WTC11 (cell line): ENCODE results near the gene GRB10. TPM values are rescaled to one million over a fixed set of nuclear protein-coding genes. Genes with fewer than 3 reads are reported as not detected.

Experiments used
- ATAC-seq: fragments of 200-7000 bp; cut with Tn5 transposase; 2 replicates; pipeline ENCODE4 v1.10.0; 2021; ENCODE audit warnings: mild to moderate bottlenecking, moderate library complexity
- CTCF ChIA-PET: fragments of 300-600 bp; sonication (Branson Sonifier 250); formaldehyde crosslinking; loops from one replicate; lab custom pipeline; 2021; ENCODE audit warnings: antibody characterized with exemption; lab: Charles Lee
- POLR2A ChIA-PET: fragments of 350-600 bp; sonication (Branson Sonifier 250); formaldehyde crosslinking; loops from one replicate; lab custom pipeline; 2021; ENCODE audit warnings: antibody characterized with exemption; lab: Charles Lee
- DNase-seq: peaks from one replicate; pipeline ENCODE4 v3.0.0; 2021; ENCODE audit warnings: low spot score
- H3K27ac Mint-ChIP-seq: 2 replicates; pipeline ENCODE4 v1.8.0; 2021; ENCODE audit warnings: mixed read lengths
- H3K27me3 Mint-ChIP-seq: 2 replicates; pipeline ENCODE4 v1.8.0; 2021; ENCODE audit warnings: low read depth, mild to moderate bottlenecking, moderate library complexity, mixed read lengths
- H3K36me3 Mint-ChIP-seq: 2 replicates; pipeline ENCODE4 v1.8.0; 2021; ENCODE audit warnings: mixed read lengths
- H3K4me1 Mint-ChIP-seq: 2 replicates; pipeline ENCODE4 v1.8.0; 2022; ENCODE audit warnings: mixed read lengths
- H3K4me3 Mint-ChIP-seq: 2 replicates; pipeline ENCODE4 v1.8.0; 2021; ENCODE audit warnings: mild to moderate bottlenecking, moderate library complexity, mixed read lengths
- H3K9me3 Mint-ChIP-seq: 2 replicates; pipeline ENCODE4 v1.8.0; 2021; ENCODE audit warnings: mixed read lengths
- CREM ChIP-seq: sonication (generic); formaldehyde crosslinking; IDR thresholded peaks from 2 replicates; pipeline ENCODE4 v1.8.1; 2022; ENCODE audit warnings: mild to moderate bottlenecking, missing genetic modification reagents, moderate library complexity
- GABPB1 ChIP-seq: sonication (generic); formaldehyde crosslinking; IDR thresholded peaks from 2 replicates; pipeline ENCODE4 v1.8.1; 2023; ENCODE audit warnings: mild to moderate bottlenecking, missing genetic modification reagents
- JUN ChIP-seq: sonication (generic); formaldehyde crosslinking; IDR thresholded peaks from 2 replicates; pipeline ENCODE4 v1.8.0; 2023; ENCODE audit warnings: mild to moderate bottlenecking, missing genetic modification reagents
- MYBL2 ChIP-seq: sonication (generic); formaldehyde crosslinking; IDR thresholded peaks from 2 replicates; pipeline ENCODE4 v1.8.1; 2023; ENCODE audit warnings: mild to moderate bottlenecking, moderate library complexity, missing genetic modification reagents
- NFYB ChIP-seq: sonication (generic); formaldehyde crosslinking; conservative IDR thresholded peaks from 2 replicates; pipeline ENCODE4 v1.8.0; 2022; ENCODE audit warnings: low read depth, missing genetic modification reagents
- NR2C2 ChIP-seq: sonication (generic); formaldehyde crosslinking; IDR thresholded peaks from 2 replicates; pipeline ENCODE4 v1.8.0; 2022; ENCODE audit warnings: mild to moderate bottlenecking, missing genetic modification reagents
- NR3C1 ChIP-seq: sonication (generic); formaldehyde crosslinking; conservative IDR thresholded peaks from 2 replicates; pipeline ENCODE4 v1.8.1; 2023; ENCODE audit warnings: low read depth, mild to moderate bottlenecking, missing genetic modification reagents
- RORB ChIP-seq: fragments of 250-450 bp; sonication (Bioruptor Pico); IDR thresholded peaks from 2 replicates; pipeline ENCODE4 v1.9.0; 2021; ENCODE audit warnings: mild to moderate bottlenecking
- SMAD4 ChIP-seq: sonication (generic); formaldehyde crosslinking; IDR thresholded peaks from 2 replicates; pipeline ENCODE4 v1.8.0; 2022; ENCODE audit warnings: mild to moderate bottlenecking, missing genetic modification reagents
- STAT6 ChIP-seq: sonication (generic); formaldehyde crosslinking; conservative IDR thresholded peaks from 2 replicates; pipeline ENCODE4 v1.8.1; 2023; ENCODE audit warnings: mild to moderate bottlenecking, low read depth, missing genetic modification reagents, moderate library complexity
- ZNF121 ChIP-seq: sonication (generic); formaldehyde crosslinking; IDR thresholded peaks from 2 replicates; pipeline ENCODE4 v1.8.0; 2023; ENCODE audit warnings: missing genetic modification reagents
- ZNF219 ChIP-seq: sonication (generic); formaldehyde crosslinking; IDR thresholded peaks from 2 replicates; pipeline ENCODE4 v1.8.0; 2023; ENCODE audit warnings: missing genetic modification reagents, mild to moderate bottlenecking, borderline replicate concordance
- ZNF423 ChIP-seq: fragments of 250-450 bp; sonication (Bioruptor Pico); IDR thresholded peaks from 2 replicates; pipeline ENCODE4 v2.1.2; 2022; ENCODE audit warnings: mild to moderate bottlenecking, moderate library complexity
- ZNF671 ChIP-seq: fragments of 250-450 bp; sonication (Bioruptor Pico); IDR thresholded peaks from 2 replicates; pipeline ENCODE4 v1.8.0; 2021; ENCODE audit warnings: mild to moderate bottlenecking
- total RNA-seq: library from RNA; stranded (reverse); gene quantifications from 3 replicates; pipeline ENCODE4 v1.2.3, GENCODE V29; 2021
- TF ChIP-seq, protein P1 (sequence below): sonication (generic); formaldehyde crosslinking; IDR thresholded peaks from 2 replicates; pipeline ENCODE4 v1.8.1; 2022; ENCODE audit warnings: mild to moderate bottlenecking, moderate library complexity, missing genetic modification reagents
- TF ChIP-seq, protein P2 (sequence below): fragments of 250-450 bp; sonication (Bioruptor Pico); IDR thresholded peaks from 2 replicates; pipeline ENCODE4 v1.8.0; 2021; ENCODE audit warnings: mild to moderate bottlenecking
- TF ChIP-seq, protein P3 (sequence below): sonication (generic); formaldehyde crosslinking; IDR thresholded peaks from 2 replicates; pipeline ENCODE4 v1.8.0; 2023; ENCODE audit warnings: mild to moderate bottlenecking, missing genetic modification reagents
- TF ChIP-seq, protein P4 (sequence below): fragments of 250-450 bp; sonication (Bioruptor Pico); IDR thresholded peaks from 2 replicates; pipeline ENCODE4 v1.9.0; 2021; ENCODE audit warnings: mild to moderate bottlenecking
- TF ChIP-seq, protein P5 (sequence below): sonication (generic); formaldehyde crosslinking; IDR thresholded peaks from 2 replicates; pipeline ENCODE4 v1.8.0; 2022; ENCODE audit warnings: mild to moderate bottlenecking, missing genetic modification reagents
- TF ChIP-seq, protein P6 (sequence below): fragments of 200-600 bp; IDR thresholded peaks from 2 replicates; pipeline ENCODE4 v1.8.0; 2022; ENCODE audit warnings: antibody characterized with exemption

Gene GRB10
- total RNA-seq, 1 experiment from 2014 or later = 103 TPM

DNA sequence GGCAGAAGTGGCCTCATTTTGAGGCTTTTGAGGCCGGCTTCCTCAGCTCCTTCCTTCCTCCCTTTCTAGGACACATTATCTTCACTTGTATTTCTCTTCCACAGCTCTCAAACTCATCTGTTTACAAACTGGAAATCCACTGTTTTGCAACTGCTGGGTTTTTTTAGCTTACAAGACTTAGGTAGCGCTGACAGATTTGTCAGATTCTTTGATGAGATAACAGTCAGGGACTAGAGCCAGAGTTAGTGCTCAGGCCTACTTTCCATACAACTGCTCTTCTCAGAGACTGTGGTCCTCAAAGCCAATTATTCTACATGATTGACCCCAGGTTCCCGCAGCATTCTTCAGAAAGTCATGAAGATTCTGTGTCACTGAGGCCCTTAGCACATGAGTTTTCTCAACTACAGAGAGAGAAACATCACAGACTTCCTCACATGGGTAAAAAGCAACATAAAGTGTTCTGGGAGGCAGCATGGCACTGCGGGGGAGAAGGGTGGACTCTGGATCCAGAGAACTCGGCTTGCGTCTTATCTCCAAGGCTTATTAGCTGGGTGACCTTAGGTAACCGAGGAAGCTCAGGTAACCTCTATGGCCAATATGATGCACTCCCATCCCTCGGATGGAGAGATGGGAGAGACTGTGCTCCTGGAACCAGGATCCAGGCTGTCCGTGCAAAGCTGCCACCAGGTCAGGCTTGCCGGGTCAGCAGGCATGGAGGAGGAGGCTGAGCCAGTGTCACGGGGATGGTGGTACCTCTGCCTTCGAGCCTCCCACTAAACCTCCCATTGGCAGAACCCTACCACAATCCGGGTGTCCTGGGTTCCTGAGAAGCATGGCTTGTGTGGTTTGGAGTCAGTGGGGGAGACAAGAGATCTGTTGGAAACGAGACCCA is 228.0 kb downstream of the GRB10 start:
- H3K4me1 Mint-ChIP-seq = peaks cover 14% of the 10 kb centered on the region
- no peak overlapping the region for H3K27ac Mint-ChIP-seq
- peaks cover 2% of the 10 kb centered on the region for H3K9me3 Mint-ChIP-seq
- H3K4me3 Mint-ChIP-seq = no peak overlapping the region
- POLR2A ChIA-PET = no interaction called here
- H3K27me3 Mint-ChIP-seq = no peaks in the 10 kb centered on the region
- no peak for DNase-seq
- no peaks in the 10 kb centered on the region for H3K36me3 Mint-ChIP-seq
- TF ChIP-seq, protein P1, sequence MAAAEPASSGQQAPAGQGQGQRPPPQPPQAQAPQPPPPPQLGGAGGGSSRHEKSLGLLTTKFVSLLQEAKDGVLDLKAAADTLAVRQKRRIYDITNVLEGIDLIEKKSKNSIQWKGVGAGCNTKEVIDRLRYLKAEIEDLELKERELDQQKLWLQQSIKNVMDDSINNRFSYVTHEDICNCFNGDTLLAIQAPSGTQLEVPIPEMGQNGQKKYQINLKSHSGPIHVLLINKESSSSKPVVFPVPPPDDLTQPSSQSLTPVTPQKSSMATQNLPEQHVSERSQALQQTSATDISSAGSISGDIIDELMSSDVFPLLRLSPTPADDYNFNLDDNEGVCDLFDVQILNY = no peak
- TF ChIP-seq, protein P2, sequence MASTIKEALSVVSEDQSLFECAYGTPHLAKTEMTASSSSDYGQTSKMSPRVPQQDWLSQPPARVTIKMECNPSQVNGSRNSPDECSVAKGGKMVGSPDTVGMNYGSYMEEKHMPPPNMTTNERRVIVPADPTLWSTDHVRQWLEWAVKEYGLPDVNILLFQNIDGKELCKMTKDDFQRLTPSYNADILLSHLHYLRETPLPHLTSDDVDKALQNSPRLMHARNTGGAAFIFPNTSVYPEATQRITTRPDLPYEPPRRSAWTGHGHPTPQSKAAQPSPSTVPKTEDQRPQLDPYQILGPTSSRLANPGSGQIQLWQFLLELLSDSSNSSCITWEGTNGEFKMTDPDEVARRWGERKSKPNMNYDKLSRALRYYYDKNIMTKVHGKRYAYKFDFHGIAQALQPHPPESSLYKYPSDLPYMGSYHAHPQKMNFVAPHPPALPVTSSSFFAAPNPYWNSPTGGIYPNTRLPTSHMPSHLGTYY (CRISPR knock-in tag) = no peak
- TF ChIP-seq NFYB (no peak), ZNF423 (CRISPR knock-in tag) (no peak), MYBL2 (CRISPR knock-in tag) (no peak), CREM (no peak), SMAD4 (CRISPR knock-in tag) (no peak), GABPB1 (CRISPR knock-in tag) (no peak)
- TF ChIP-seq, protein P3, sequence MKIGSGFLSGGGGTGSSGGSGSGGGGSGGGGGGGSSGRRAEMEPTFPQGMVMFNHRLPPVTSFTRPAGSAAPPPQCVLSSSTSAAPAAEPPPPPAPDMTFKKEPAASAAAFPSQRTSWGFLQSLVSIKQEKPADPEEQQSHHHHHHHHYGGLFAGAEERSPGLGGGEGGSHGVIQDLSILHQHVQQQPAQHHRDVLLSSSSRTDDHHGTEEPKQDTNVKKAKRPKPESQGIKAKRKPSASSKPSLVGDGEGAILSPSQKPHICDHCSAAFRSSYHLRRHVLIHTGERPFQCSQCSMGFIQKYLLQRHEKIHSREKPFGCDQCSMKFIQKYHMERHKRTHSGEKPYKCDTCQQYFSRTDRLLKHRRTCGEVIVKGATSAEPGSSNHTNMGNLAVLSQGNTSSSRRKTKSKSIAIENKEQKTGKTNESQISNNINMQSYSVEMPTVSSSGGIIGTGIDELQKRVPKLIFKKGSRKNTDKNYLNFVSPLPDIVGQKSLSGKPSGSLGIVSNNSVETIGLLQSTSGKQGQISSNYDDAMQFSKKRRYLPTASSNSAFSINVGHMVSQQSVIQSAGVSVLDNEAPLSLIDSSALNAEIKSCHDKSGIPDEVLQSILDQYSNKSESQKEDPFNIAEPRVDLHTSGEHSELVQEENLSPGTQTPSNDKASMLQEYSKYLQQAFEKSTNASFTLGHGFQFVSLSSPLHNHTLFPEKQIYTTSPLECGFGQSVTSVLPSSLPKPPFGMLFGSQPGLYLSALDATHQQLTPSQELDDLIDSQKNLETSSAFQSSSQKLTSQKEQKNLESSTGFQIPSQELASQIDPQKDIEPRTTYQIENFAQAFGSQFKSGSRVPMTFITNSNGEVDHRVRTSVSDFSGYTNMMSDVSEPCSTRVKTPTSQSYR (CRISPR knock-in tag) = no peak
- TF ChIP-seq, protein P4, sequence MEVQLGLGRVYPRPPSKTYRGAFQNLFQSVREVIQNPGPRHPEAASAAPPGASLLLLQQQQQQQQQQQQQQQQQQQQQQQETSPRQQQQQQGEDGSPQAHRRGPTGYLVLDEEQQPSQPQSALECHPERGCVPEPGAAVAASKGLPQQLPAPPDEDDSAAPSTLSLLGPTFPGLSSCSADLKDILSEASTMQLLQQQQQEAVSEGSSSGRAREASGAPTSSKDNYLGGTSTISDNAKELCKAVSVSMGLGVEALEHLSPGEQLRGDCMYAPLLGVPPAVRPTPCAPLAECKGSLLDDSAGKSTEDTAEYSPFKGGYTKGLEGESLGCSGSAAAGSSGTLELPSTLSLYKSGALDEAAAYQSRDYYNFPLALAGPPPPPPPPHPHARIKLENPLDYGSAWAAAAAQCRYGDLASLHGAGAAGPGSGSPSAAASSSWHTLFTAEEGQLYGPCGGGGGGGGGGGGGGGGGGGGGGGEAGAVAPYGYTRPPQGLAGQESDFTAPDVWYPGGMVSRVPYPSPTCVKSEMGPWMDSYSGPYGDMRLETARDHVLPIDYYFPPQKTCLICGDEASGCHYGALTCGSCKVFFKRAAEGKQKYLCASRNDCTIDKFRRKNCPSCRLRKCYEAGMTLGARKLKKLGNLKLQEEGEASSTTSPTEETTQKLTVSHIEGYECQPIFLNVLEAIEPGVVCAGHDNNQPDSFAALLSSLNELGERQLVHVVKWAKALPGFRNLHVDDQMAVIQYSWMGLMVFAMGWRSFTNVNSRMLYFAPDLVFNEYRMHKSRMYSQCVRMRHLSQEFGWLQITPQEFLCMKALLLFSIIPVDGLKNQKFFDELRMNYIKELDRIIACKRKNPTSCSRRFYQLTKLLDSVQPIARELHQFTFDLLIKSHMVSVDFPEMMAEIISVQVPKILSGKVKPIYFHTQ (CRISPR knock-in tag) = no peak
- TF ChIP-seq, all 79 proteins: peak for 0
- no peak for ATAC-seq
- CTCF ChIA-PET = no interaction called here

- ATAC-seq (no peak), DNase-seq (no peak)
- ChIA-PET POLR2A (interaction anchor here (0.7 kb wide), 1 partner anchor 50 kb away, joined by 3 read pairs; no protein-coding TSS in a partner anchor), CTCF (no interaction called here)
- H3K36me3 Mint-ChIP-seq = no peaks in the 10 kb centered on the region
- no peak overlapping the region for H3K27ac Mint-ChIP-seq
- peaks cover 4% of the 10 kb centered on the region for H3K9me3 Mint-ChIP-seq
- H3K27me3 Mint-ChIP-seq = no peaks in the 10 kb centered on the region
- peaks cover 14% of the 10 kb centered on the region for H3K4me1 Mint-ChIP-seq
- H3K4me3 Mint-ChIP-seq = no peak overlapping the region
- TF ChIP-seq, protein P2 (CRISPR knock-in tag) = no peak
- TF ChIP-seq, protein P5, sequence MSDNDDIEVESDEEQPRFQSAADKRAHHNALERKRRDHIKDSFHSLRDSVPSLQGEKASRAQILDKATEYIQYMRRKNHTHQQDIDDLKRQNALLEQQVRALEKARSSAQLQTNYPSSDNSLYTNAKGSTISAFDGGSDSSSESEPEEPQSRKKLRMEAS = no peak
- TF ChIP-seq, protein P6, sequence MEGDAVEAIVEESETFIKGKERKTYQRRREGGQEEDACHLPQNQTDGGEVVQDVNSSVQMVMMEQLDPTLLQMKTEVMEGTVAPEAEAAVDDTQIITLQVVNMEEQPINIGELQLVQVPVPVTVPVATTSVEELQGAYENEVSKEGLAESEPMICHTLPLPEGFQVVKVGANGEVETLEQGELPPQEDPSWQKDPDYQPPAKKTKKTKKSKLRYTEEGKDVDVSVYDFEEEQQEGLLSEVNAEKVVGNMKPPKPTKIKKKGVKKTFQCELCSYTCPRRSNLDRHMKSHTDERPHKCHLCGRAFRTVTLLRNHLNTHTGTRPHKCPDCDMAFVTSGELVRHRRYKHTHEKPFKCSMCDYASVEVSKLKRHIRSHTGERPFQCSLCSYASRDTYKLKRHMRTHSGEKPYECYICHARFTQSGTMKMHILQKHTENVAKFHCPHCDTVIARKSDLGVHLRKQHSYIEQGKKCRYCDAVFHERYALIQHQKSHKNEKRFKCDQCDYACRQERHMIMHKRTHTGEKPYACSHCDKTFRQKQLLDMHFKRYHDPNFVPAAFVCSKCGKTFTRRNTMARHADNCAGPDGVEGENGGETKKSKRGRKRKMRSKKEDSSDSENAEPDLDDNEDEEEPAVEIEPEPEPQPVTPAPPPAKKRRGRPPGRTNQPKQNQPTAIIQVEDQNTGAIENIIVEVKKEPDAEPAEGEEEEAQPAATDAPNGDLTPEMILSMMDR = no peak
- TF ChIP-seq RORB (CRISPR knock-in tag) (no peak), NFYB (no peak), JUN (CRISPR knock-in tag) (no peak), ZNF671 (CRISPR knock-in tag) (no peak), ZNF219 (CRISPR knock-in tag) (no peak), STAT6 (CRISPR knock-in tag) (no peak), ZNF121 (CRISPR knock-in tag) (no peak), NR3C1 (CRISPR knock-in tag) (no peak), NR2C2 (no peak)
Observed at GRCh38 chr7:50553973-50554372, 228.7 kb downstream of the GRB10 start.
